Astrocyte (in vitro differentiated cells and primary cell): ENCODE measurements around the gene NELFB. TPM values are rescaled to one million over a fixed set of nuclear protein-coding genes. Genes with fewer than 3 reads are reported as not detected.

Experiments
- DNase-seq: peaks from one replicate; pipeline ENCODE4 v3.0.0-alpha.2; 2010; ENCODE audit warnings: low read depth
- FAIRE-seq: peaks from 2 replicates; lab custom pipeline; 2011; peaks lifted over from hg19 to GRCh38; lab: Jason Lieb, UNC
- H2AFZ ChIP-seq: 2 replicates; pipeline ENCODE4 v1.6.0; 2012; ENCODE audit warnings: low read depth, low read length, inconsistent platforms
- H3K27ac ChIP-seq: 2 replicates; pipeline ENCODE4 v1.5.1; 2011; ENCODE audit warnings: low read depth, low read length, inconsistent platforms
- H3K27me3 ChIP-seq: 2 replicates; pipeline ENCODE4 v1.6.0; 2011; ENCODE audit warnings: low read length, inconsistent platforms; ENCODE audit not compliant: insufficient read depth
- H3K36me3 ChIP-seq: 2 replicates; pipeline ENCODE4 v1.5.1; 2011; ENCODE audit warnings: low read length, inconsistent platforms; ENCODE audit not compliant: insufficient read depth
- H3K4me1 ChIP-seq: 2 replicates; pipeline ENCODE4 v1.5.1; 2011; ENCODE audit warnings: low read length, inconsistent platforms; ENCODE audit not compliant: insufficient read depth
- H3K4me2 ChIP-seq: 2 replicates; pipeline ENCODE4 v1.6.0; 2012; ENCODE audit warnings: low read length, inconsistent platforms
- H3K4me3 ChIP-seq: 2 replicates; pipeline ENCODE4 v1.5.1; 2011; ENCODE audit warnings: low read depth, mild to moderate bottlenecking, low read length, inconsistent platforms; ENCODE audit not compliant: insufficient read depth
- H3K79me2 ChIP-seq: 2 replicates; pipeline ENCODE4 v1.6.0; 2012; ENCODE audit warnings: mild to moderate bottlenecking, low read length, inconsistent platforms; ENCODE audit not compliant: insufficient read depth
- H3K9ac ChIP-seq: 2 replicates; pipeline ENCODE4 v1.6.0; 2012; ENCODE audit warnings: mild to moderate bottlenecking, low read length, inconsistent platforms
- H3K9me3 ChIP-seq: 2 replicates; pipeline ENCODE4 v1.5.1; 2012; ENCODE audit warnings: low read depth, mild to moderate bottlenecking, low read length, inconsistent platforms; ENCODE audit not compliant: insufficient read depth
- H4K20me1 ChIP-seq: 2 replicates; pipeline ENCODE4 v1.6.0; 2012; ENCODE audit warnings: low read length, inconsistent platforms; ENCODE audit not compliant: insufficient read depth
- H3K27ac Mint-ChIP-seq: one replicate; pipeline ENCODE4 v1.8.0; 2021; ENCODE audit warnings: mild to moderate bottlenecking, mixed read lengths; ENCODE audit not compliant: unreplicated experiment
- H3K27me3 Mint-ChIP-seq: one replicate; pipeline ENCODE4 v1.8.0; 2021; ENCODE audit warnings: low read depth, mixed read lengths; ENCODE audit not compliant: unreplicated experiment
- H3K36me3 Mint-ChIP-seq: one replicate; pipeline ENCODE4 v1.8.0; 2021; ENCODE audit warnings: low read depth, mixed read lengths; ENCODE audit not compliant: unreplicated experiment
- H3K4me1 Mint-ChIP-seq: one replicate; pipeline ENCODE4 v1.8.0; 2021; ENCODE audit warnings: low read depth, mixed read lengths; ENCODE audit not compliant: unreplicated experiment
- H3K4me3 Mint-ChIP-seq: one replicate; pipeline ENCODE4 v1.8.0; 2021; ENCODE audit warnings: mild to moderate bottlenecking, moderate library complexity, mixed read lengths; ENCODE audit not compliant: unreplicated experiment
- H3K9me3 Mint-ChIP-seq: one replicate; pipeline ENCODE4 v1.8.0; 2021; ENCODE audit warnings: mild to moderate bottlenecking, mixed read lengths; ENCODE audit not compliant: unreplicated experiment
- CTCF ChIP-seq: IDR thresholded peaks from 2 replicates; pipeline ENCODE4 v1.5.1; 2011; ENCODE audit warnings: low read depth, mild to moderate bottlenecking, inconsistent platforms, low read length, moderate library complexity; ENCODE audit not compliant: insufficient read depth
- EZH2 ChIP-seq: IDR thresholded peaks from 2 replicates; pipeline ENCODE4 v1.6.1; 2012; ENCODE audit warnings: mild to moderate bottlenecking, low read length, inconsistent platforms; ENCODE audit not compliant: insufficient read depth
- total RNA-seq: library from RNA; stranded (reverse); gene quantifications from 2 replicates; pipeline ENCODE4 v1.2.1, GENCODE V29; 2021

The NELFB gene
- total RNA-seq, 1 donor from 2014 or later = 48.9 TPM

GRCh38 chr9:137311171-137311985, 56.3 kb downstream of the NELFB start:
- no peak overlapping the region for H3K4me2 ChIP-seq
- no peak overlapping the region for H3K4me3 ChIP-seq
- H3K36me3 ChIP-seq = no peaks in the 10 kb centered on the region
- TF ChIP-seq EZH2 (no peak), CTCF (no peak)
- peak overlapping the region; percentile 23 for H3K9ac ChIP-seq
- no peaks in the 10 kb centered on the region for H3K79me2 ChIP-seq
- Mint-ChIP-seq H3K4me3 (no peak overlapping the region), H3K36me3 (no peaks in the 10 kb centered on the region), H3K27ac (no peak overlapping the region), H3K9me3 (no peaks in the 10 kb centered on the region), H3K4me1 (no peaks in the 10 kb centered on the region), H3K27me3 (peaks cover 2% of the 10 kb centered on the region)
- no peak overlapping the region for H2AFZ ChIP-seq
- DNase-seq = peak; percentile 30
- H3K27ac ChIP-seq = no peak overlapping the region
- no peaks in the 10 kb centered on the region for H4K20me1 ChIP-seq
- H3K9me3 ChIP-seq = no peaks in the 10 kb centered on the region
- H3K27me3 ChIP-seq = no peaks in the 10 kb centered on the region
- FAIRE-seq = no peak
- H3K4me1 ChIP-seq = peaks cover 4% of the 10 kb centered on the region

- Mint-ChIP-seq H3K9me3 (no peaks in the 10 kb centered on the region), H3K36me3 (no peaks in the 10 kb centered on the region), H3K4me1 (no peaks in the 10 kb centered on the region), H3K27me3 (peaks cover 2% of the 10 kb centered on the region), H3K4me3 (no peak overlapping the region), H3K27ac (no peak overlapping the region)
- no peaks in the 10 kb centered on the region for H4K20me1 ChIP-seq
- H3K4me3 ChIP-seq = no peak overlapping the region
- TF ChIP-seq CTCF = no peak
- no peak for TF ChIP-seq EZH2
- no peak overlapping the region for H2AFZ ChIP-seq
- no peaks in the 10 kb centered on the region for H3K9me3 ChIP-seq
- H3K27me3 ChIP-seq = no peaks in the 10 kb centered on the region
- peak overlapping the region; percentile 23 for H3K9ac ChIP-seq
- DNase-seq = no peak
- H3K79me2 ChIP-seq = no peaks in the 10 kb centered on the region
- H3K36me3 ChIP-seq = no peaks in the 10 kb centered on the region
- no peak overlapping the region for H3K27ac ChIP-seq
- H3K4me1 ChIP-seq = peaks cover 5% of the 10 kb centered on the region
- H3K4me2 ChIP-seq = no peak overlapping the region
- FAIRE-seq = no peak
These were observed 57.1 kb downstream of the NELFB start for GRCh38 chr9:137311986-137312851.
